Tibial nerve (tissue), 4 donors: ENCODE data around the gene SORCS3.

ENCODE experiments used
- EP300 ChIP-seq, 2 donors: sonication (generic); formaldehyde crosslinking; IDR thresholded peaks; one replicate each; pipeline ENCODE4 v1.6.1; 2017; ENCODE audit warnings: antibody characterized with exemption in 2 of 2, mild to moderate bottlenecking in 1 of 2
- TF ChIP-seq, protein P1 (sequence below), 5 experiments: fragments of 200-600 bp in 3 of 5; fragments of 450-650 bp in 2 of 5; sonication (generic) in 3 of 5; IDR thresholded peaks; one replicate each; pipeline ENCODE4 v1.5.1; 2016 to 2019; ENCODE audit warnings: antibody characterized with exemption in 5 of 5, mild to moderate bottlenecking in 3 of 5, moderate library complexity in 2 of 5

DNA sequence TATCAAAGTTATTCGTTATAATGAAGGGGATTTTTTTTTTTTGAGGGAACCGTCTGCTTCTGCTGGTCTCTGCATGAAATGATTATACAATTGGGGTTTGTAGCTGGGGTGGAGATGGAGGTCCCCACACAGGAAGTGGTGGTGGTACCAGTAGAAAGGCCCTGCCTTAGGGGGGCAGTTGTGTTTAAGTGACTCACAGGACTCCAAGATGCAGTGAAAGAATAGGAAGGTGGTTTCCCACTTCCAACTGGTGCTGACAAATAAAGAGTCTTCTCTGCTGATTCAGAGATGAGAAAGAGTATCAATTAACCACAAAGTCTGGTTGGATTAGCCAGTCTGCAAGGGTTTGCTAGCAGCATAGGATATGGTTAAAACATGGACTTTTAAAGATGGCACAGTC lies 376.0 kb downstream of the SORCS3 start:
- TF ChIP-seq, protein P1, sequence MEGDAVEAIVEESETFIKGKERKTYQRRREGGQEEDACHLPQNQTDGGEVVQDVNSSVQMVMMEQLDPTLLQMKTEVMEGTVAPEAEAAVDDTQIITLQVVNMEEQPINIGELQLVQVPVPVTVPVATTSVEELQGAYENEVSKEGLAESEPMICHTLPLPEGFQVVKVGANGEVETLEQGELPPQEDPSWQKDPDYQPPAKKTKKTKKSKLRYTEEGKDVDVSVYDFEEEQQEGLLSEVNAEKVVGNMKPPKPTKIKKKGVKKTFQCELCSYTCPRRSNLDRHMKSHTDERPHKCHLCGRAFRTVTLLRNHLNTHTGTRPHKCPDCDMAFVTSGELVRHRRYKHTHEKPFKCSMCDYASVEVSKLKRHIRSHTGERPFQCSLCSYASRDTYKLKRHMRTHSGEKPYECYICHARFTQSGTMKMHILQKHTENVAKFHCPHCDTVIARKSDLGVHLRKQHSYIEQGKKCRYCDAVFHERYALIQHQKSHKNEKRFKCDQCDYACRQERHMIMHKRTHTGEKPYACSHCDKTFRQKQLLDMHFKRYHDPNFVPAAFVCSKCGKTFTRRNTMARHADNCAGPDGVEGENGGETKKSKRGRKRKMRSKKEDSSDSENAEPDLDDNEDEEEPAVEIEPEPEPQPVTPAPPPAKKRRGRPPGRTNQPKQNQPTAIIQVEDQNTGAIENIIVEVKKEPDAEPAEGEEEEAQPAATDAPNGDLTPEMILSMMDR (IDR thresholded peaks at IDR 0.05): no peak
- no peak for TF ChIP-seq EP300 (IDR thresholded peaks at IDR 0.05)
